Central memory CD4-positive, alpha-beta T cell (primary cell): Measurements from ENCODE around the gene FAM117A.
"Not testable (repeated sequence)": the region's sequence is repeated elsewhere in the genome, so short reads cannot be mapped to it uniquely, and the experiment has no call there.

Experiments
- DNase-seq: peaks from one replicate; pipeline ENCODE4 v3.0.0; 2022

Gene FAM117A

GRCh38 chr17:49739641-49740271 lies 24.2 kb downstream of the FAM117A start:
- peak; percentile 99 for DNase-seq

GRCh38 chr17:49738456-49739163 lies 25.3 kb downstream of the FAM117A start:
- no peak for DNase-seq

GRCh38 chr17:49734515-49735490 lies 29.1 kb downstream of the FAM117A start:
- no peak for DNase-seq

GRCh38 chr17:49731435-49731831 lies 32.5 kb downstream of the FAM117A start:
- no peak for DNase-seq

GRCh38 chr17:49730785-49731434 lies 33.0 kb downstream of the FAM117A start:
- no peak for DNase-seq

GRCh38 chr17:49730078-49730784 lies 33.7 kb downstream of the FAM117A start:
- DNase-seq = no peak

- no peak for DNase-seq
Observed at GRCh38 chr17:49729069-49729468, 34.9 kb downstream of the FAM117A start.

- DNase-seq = no peak
Observed at GRCh38 chr17:49728425-49728824, 35.5 kb downstream of the FAM117A start.

GRCh38 chr17:49727380-49727779 lies 36.6 kb downstream of the FAM117A start:
- no peak for DNase-seq

DNA sequence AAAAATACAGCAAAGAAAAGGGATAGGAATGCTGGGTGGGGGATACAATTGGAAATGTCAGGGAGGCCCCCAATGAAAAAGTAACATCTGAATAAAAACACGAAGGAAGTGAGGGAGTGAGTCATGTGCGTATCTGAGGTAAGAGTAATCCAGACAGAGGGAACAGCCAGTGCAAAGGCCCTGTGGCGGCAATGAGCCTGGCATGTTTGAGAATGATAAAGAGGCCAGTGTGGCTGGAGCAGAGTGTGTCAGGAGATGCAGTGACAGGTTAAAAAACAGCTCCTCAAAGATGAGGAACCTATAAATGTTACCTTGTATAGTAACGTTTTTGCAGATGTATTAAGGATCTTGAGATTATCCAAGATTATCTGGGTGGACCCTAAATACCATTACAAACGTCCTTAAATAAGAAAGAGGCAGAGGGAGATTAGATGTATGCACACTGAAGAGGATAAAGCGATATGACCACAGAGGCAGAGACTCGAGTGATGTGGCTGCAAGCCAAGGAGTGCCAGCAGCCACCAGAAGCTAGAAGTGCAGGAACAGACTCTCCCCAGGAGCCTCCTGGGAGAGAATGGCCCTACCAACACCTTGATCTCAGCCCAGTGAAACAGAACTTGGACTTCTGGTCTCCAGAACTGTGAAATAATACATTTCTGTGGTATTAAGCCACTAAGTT lies 38.3 kb downstream of the FAM117A start:
- no peak for DNase-seq

- not testable (repeated sequence) for DNase-seq
Observed at GRCh38 chr17:49724552-49724951, 39.4 kb downstream of the FAM117A start.

DNA sequence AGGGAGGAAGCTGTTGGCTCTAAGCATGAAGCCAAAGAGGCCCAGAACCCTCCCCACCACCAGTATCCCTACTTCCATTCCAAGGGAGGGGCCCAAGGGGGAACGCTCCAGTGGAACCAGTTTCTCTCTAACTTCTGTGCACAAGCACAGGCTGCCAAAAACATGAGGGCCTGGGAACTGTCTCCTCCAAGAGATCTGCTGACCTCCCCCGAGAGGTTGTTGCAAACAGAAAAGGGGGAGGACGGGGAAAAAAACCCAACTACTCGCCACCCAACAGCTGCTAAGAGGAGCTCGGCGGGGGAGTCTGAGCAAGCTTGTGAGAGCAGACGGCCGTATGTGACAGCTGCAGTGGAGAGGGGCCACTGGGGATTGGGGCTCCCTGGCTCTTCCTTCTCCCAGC lies 40.5 kb downstream of the FAM117A start:
- DNase-seq = no peak

DNA sequence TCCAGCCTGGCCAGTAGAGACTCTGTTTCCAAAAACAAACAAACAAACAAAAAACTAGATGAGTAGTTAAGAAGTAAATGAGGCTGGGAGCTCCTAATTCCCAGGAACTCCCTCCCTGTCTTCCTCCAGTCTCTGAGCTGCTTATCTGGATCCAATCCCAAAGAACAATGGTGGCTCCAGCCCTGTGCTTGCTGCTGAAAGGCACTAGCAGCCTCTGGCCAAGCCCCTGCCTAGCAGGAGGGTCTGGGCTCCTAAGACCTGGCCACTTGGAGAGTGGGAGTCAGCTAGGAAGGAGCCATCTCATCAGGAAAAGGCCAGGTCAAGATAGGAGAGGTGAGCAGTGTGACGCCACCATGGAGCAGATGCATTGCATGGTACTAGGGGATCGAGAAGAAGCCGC lies 41.9 kb downstream of the FAM117A start:
- no peak for DNase-seq

GRCh38 chr17:49717371-49717861 lies 46.5 kb downstream of the FAM117A start:
- no peak for DNase-seq

DNA sequence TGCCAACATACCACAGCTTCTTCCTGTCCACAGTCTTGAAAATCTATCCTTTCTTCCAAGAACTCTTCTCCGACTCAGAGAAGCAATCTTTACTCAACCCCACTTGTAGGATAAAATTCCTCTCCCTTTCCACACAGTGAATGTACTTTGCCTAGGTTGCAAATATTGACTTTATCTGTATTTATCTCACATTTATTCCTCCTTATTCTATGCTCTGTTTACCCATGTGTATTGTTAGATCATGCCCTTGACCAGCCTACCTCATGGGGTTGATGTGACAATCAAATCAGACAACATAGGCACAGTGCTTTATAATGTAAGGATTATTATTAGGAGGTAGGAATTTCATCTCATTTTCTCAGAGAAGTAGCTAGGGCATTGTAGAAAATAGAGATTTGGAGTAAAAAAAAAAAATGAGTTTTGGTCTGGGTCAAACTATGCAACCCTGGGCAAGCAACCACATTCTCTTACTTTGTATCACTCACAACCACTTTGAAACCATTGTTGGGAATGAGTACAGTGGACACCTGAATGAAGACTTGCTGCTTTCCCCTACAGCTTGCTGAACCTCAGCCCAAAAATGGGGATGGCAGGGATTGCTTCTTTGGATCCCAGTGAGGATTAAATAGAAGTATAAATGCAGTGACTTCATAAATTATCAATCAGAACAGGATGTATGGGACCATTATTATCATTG lies 47.1 kb downstream of the FAM117A start:
- no peak for DNase-seq

DNA sequence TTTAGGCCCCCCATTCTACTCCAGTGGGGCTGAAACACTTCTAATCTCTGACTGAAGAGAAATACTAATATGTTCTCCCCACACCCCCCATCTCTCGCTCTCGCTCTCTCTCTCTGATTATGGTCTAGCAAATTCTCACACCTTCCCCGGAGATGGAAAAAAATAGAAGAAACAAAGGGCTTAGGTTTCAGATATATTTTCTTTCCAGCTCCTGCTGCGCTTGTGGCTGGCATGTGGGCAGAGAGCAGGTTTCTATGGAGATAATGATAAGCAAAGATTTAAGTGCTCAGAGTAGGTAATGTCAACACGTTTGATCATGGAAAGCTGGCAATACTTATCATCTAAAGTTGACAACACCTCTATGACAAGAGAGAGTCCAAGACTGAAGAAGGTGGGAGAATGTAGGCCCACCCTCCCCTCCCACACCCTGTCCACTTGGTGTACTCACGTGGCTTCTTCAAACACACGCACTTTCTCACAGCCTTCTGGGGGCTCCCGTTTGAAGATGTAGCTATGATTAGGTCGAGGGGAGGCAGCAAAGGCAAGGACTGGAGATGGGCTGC lies 48.1 kb downstream of the FAM117A start:
- peak; percentile 81 for DNase-seq

DNA sequence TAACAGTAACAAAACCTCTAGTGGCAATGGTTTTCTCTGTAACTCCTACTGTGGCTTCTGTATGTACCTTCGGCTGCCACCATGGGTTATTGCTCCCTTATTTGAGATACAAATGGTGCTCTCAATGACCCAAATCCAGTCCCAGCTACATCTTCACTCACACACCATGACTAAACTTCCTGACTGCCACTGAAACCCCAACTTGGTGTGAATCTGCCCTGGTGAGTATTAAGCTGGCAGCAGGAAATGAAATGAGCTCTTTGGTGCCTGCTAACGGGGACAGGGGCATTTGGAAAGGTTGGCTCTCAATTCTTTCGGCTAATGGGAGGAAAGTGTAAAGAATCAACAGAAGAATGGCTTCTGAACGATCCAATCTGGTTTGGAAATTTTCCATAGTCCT lies 48.7 kb downstream of the FAM117A start:
- DNase-seq = peak; percentile 37

GRCh38 chr17:49708515-49709183 lies 55.3 kb downstream of the FAM117A start:
- no peak for DNase-seq

- DNase-seq = peak; percentile 98
Observed at GRCh38 chr17:49707608-49708514, 56.1 kb downstream of the FAM117A start, which contains the start of gene SLC35B1. TSS of gene SLC35B1 (minus strand) at chr17:49707964. CDS start at chr17:49707833, 131 bp downstream.
